ENCODE data around the gene MSL2.
"Not testable (repeated sequence)": the region's sequence is repeated elsewhere in the genome, so short reads cannot be mapped to it uniquely, and the experiment has no call there.

Gene MSL2

GRCh38 chr3:136146981-136147729, 49.0 kb downstream of the MSL2 start:
- no peak for DNase-seq (ENCODE audit: low read depth, low spot score)
- no peaks in the 10 kb centered on the region for H3K4me1 ChIP-seq (ENCODE audit: control insufficient read depth, insufficient read depth, low read length)

GRCh38 chr3:136144397-136144796, 51.7 kb downstream of the MSL2 start:
- no CpG with 5 or more reads among the region's 4 CpGs for WGBS (ENCODE audit: insufficient coverage, insufficient read length)
- H3K36me3 ChIP-seq (ENCODE audit: control insufficient read depth, insufficient read depth, low read length): not testable (repeated sequence)

More at GRCh38 chr3:136146981-136147729, 49.0 kb downstream of the MSL2 start:
- H3K9me3 ChIP-seq (ENCODE audit: control insufficient read depth, insufficient read depth, low read length): no peaks in the 10 kb centered on the region
- no peak overlapping the region for H3K4me3 ChIP-seq (ENCODE audit: low read length)
- H3K36me3 ChIP-seq (ENCODE audit: control insufficient read depth, insufficient read depth, low read length): peaks cover 3% of the 10 kb centered on the region; the same call in 1 of the 2 replicates
- H3K27ac ChIP-seq (ENCODE audit: low read length): no peak overlapping the region
- no peaks in the 10 kb centered on the region for H3K27me3 ChIP-seq (ENCODE audit: control insufficient read depth, insufficient read depth, low read length)
- WGBS (ENCODE audit: insufficient coverage, insufficient read length): no CpG with 5 or more reads among the region's 6 CpGs

GRCh38 chr3:136142592-136142991, 53.5 kb downstream of the MSL2 start:
- no CpG with 5 or more reads among the region's 3 CpGs for WGBS (ENCODE audit: insufficient coverage, insufficient read length)
- no peak for DNase-seq (ENCODE audit: low read depth, low spot score)
- no peak overlapping the region for H3K27ac ChIP-seq (ENCODE audit: low read length)

More at GRCh38 chr3:136144397-136144796, 51.7 kb downstream of the MSL2 start:
- DNase-seq (ENCODE audit: low read depth, low spot score); H3K27ac ChIP-seq (ENCODE audit: low read length); H3K4me1 ChIP-seq (ENCODE audit: control insufficient read depth, insufficient read depth, low read length); H3K9me3 ChIP-seq (ENCODE audit: control insufficient read depth, insufficient read depth, low read length); H3K27me3 ChIP-seq (ENCODE audit: control insufficient read depth, insufficient read depth, low read length); H3K4me3 ChIP-seq (ENCODE audit: low read length): not testable (repeated sequence)

GRCh38 chr3:136141891-136142290, 54.2 kb downstream of the MSL2 start:
- no peak overlapping the region for H3K27ac ChIP-seq (ENCODE audit: low read length)

More at GRCh38 chr3:136142592-136142991, 53.5 kb downstream of the MSL2 start:
- H3K36me3 ChIP-seq (ENCODE audit: control insufficient read depth, insufficient read depth, low read length): no peaks in the 10 kb centered on the region
- no peaks in the 10 kb centered on the region for H3K9me3 ChIP-seq (ENCODE audit: control insufficient read depth, insufficient read depth, low read length)
- H3K4me3 ChIP-seq (ENCODE audit: low read length): no peak overlapping the region
- H3K4me1 ChIP-seq (ENCODE audit: control insufficient read depth, insufficient read depth, low read length): no peaks in the 10 kb centered on the region
- no peaks in the 10 kb centered on the region; the same call in 1 of the 2 replicates for H3K27me3 ChIP-seq (ENCODE audit: control insufficient read depth, insufficient read depth, low read length)

GRCh38 chr3:136141291-136141785, 54.8 kb downstream of the MSL2 start:
- Histone ChIP-seq H3K4me1 (ENCODE audit: control insufficient read depth, insufficient read depth, low read length) (no peaks in the 10 kb centered on the region), H3K27me3 (ENCODE audit: control insufficient read depth, insufficient read depth, low read length) (no peaks in the 10 kb centered on the region; the same call in 1 of the 2 replicates), H3K36me3 (ENCODE audit: control insufficient read depth, insufficient read depth, low read length) (no peaks in the 10 kb centered on the region), H3K9me3 (ENCODE audit: control insufficient read depth, insufficient read depth, low read length) (no peaks in the 10 kb centered on the region), H3K4me3 (ENCODE audit: low read length) (no peak overlapping the region), H3K27ac (ENCODE audit: low read length) (no peak overlapping the region)
- DNase-seq (ENCODE audit: low read depth, low spot score): no peak

More at GRCh38 chr3:136141891-136142290, 54.2 kb downstream of the MSL2 start:
- Histone ChIP-seq H3K4me1 (ENCODE audit: control insufficient read depth, insufficient read depth, low read length) (no peaks in the 10 kb centered on the region), H3K4me3 (ENCODE audit: low read length) (no peak overlapping the region), H3K36me3 (ENCODE audit: control insufficient read depth, insufficient read depth, low read length) (no peaks in the 10 kb centered on the region), H3K9me3 (ENCODE audit: control insufficient read depth, insufficient read depth, low read length) (no peaks in the 10 kb centered on the region), H3K27me3 (ENCODE audit: control insufficient read depth, insufficient read depth, low read length) (no peaks in the 10 kb centered on the region; the same call in 1 of the 2 replicates)
- no CpG with 5 or more reads among the region's 4 CpGs for WGBS (ENCODE audit: insufficient coverage, insufficient read length)
- DNase-seq (ENCODE audit: low read depth, low spot score): no peak

GRCh38 chr3:136136454-136136853, 59.7 kb downstream of the MSL2 start:
- no peak overlapping the region for H3K27ac ChIP-seq (ENCODE audit: low read length)
- H3K9me3 ChIP-seq (ENCODE audit: control insufficient read depth, insufficient read depth, low read length): no peaks in the 10 kb centered on the region
- no peak overlapping the region for H3K4me3 ChIP-seq (ENCODE audit: low read length)
- no CpG with 5 or more reads among the region's 2 CpGs for WGBS (ENCODE audit: insufficient coverage, insufficient read length)
- DNase-seq (ENCODE audit: low read depth, low spot score): no peak
- no peaks in the 10 kb centered on the region; the same call in 1 of the 2 replicates for H3K27me3 ChIP-seq (ENCODE audit: control insufficient read depth, insufficient read depth, low read length)
- no peaks in the 10 kb centered on the region for H3K4me1 ChIP-seq (ENCODE audit: control insufficient read depth, insufficient read depth, low read length)
- no peaks in the 10 kb centered on the region for H3K36me3 ChIP-seq (ENCODE audit: control insufficient read depth, insufficient read depth, low read length)

GRCh38 chr3:136135039-136135802, 60.9 kb downstream of the MSL2 start:
- DNase-seq (ENCODE audit: low read depth, low spot score): no peak
- Histone ChIP-seq H3K36me3 (ENCODE audit: control insufficient read depth, insufficient read depth, low read length) (no peaks in the 10 kb centered on the region), H3K27ac (ENCODE audit: low read length) (no peak overlapping the region), H3K4me3 (ENCODE audit: low read length) (no peak overlapping the region), H3K27me3 (ENCODE audit: control insufficient read depth, insufficient read depth, low read length) (no peaks in the 10 kb centered on the region), H3K9me3 (ENCODE audit: control insufficient read depth, insufficient read depth, low read length) (no peaks in the 10 kb centered on the region), H3K4me1 (ENCODE audit: control insufficient read depth, insufficient read depth, low read length) (no peaks in the 10 kb centered on the region)
- WGBS (ENCODE audit: insufficient coverage, insufficient read length): no CpG with 5 or more reads among the region's 7 CpGs

GRCh38 chr3:136134091-136134490, 62.0 kb downstream of the MSL2 start:
- WGBS (ENCODE audit: insufficient coverage, insufficient read length): no CpG with 5 or more reads among the region's 1 CpG
- Histone ChIP-seq H3K27ac (ENCODE audit: low read length) (no peak overlapping the region), H3K9me3 (ENCODE audit: control insufficient read depth, insufficient read depth, low read length) (no peaks in the 10 kb centered on the region), H3K27me3 (ENCODE audit: control insufficient read depth, insufficient read depth, low read length) (no peaks in the 10 kb centered on the region), H3K4me3 (ENCODE audit: low read length) (no peak overlapping the region), H3K4me1 (ENCODE audit: control insufficient read depth, insufficient read depth, low read length) (no peaks in the 10 kb centered on the region), H3K36me3 (ENCODE audit: control insufficient read depth, insufficient read depth, low read length) (no peaks in the 10 kb centered on the region)
- DNase-seq (ENCODE audit: low read depth, low spot score): no peak

- not testable (repeated sequence) for H3K27ac ChIP-seq (ENCODE audit: low read length); H3K4me1 ChIP-seq (ENCODE audit: control insufficient read depth, insufficient read depth, low read length); H3K36me3 ChIP-seq (ENCODE audit: control insufficient read depth, insufficient read depth, low read length); H3K27me3 ChIP-seq (ENCODE audit: control insufficient read depth, insufficient read depth, low read length); H3K4me3 ChIP-seq (ENCODE audit: low read length); H3K9me3 ChIP-seq (ENCODE audit: control insufficient read depth, insufficient read depth, low read length); DNase-seq (ENCODE audit: low read depth, low spot score)
- WGBS (ENCODE audit: insufficient coverage, insufficient read length): no CpG with 5 or more reads among the region's 3 CpGs
Measured at GRCh38 chr3:136131647-136132046, 64.5 kb downstream of the MSL2 start.

- Histone ChIP-seq H3K4me3 (ENCODE audit: low read length) (no peak overlapping the region), H3K36me3 (ENCODE audit: control insufficient read depth, insufficient read depth, low read length) (no peaks in the 10 kb centered on the region), H3K27ac (ENCODE audit: low read length) (no peak overlapping the region), H3K4me1 (ENCODE audit: control insufficient read depth, insufficient read depth, low read length) (no peaks in the 10 kb centered on the region), H3K27me3 (ENCODE audit: control insufficient read depth, insufficient read depth, low read length) (no peaks in the 10 kb centered on the region), H3K9me3 (ENCODE audit: control insufficient read depth, insufficient read depth, low read length) (no peaks in the 10 kb centered on the region)
- no peak for DNase-seq (ENCODE audit: low read depth, low spot score)
- WGBS (ENCODE audit: insufficient coverage, insufficient read length): no CpG with 5 or more reads among the region's 4 CpGs
Measured at GRCh38 chr3:136122006-136122405, 74.1 kb downstream of the MSL2 start.

Measured in iPS DF 6.9 (cell line).